ENCODE data around the gene IGSF1.

Gene IGSF1

GRCh38 chrX:131288738-131289511 lies at the start of gene IGSF1:
IGSF1 (minus strand) TSS chrX:131289306; CDS start chrX:131286674, 2,632 bp downstream.
- DNase-seq: no peak

GRCh38 chrX:131332331-131332730 lies 43.2 kb upstream of the IGSF1 start:
- DNase-seq: no peak

- DNase-seq: no peak
These were observed 42.0 kb upstream of the IGSF1 start for GRCh38 chrX:131331152-131331551.

GRCh38 chrX:131330735-131331134 lies 41.6 kb upstream of the IGSF1 start:
- DNase-seq: no peak

GRCh38 chrX:131322651-131323050 lies 33.5 kb upstream of the IGSF1 start:
- DNase-seq: no peak

GRCh38 chrX:131317326-131317725 lies 28.2 kb upstream of the IGSF1 start:
- DNase-seq: no peak

GRCh38 chrX:131316260-131316659 lies 27.2 kb upstream of the IGSF1 start:
- DNase-seq: no peak

- no peak for DNase-seq
These were observed 19.9 kb upstream of the IGSF1 start for GRCh38 chrX:131308980-131309379.

- DNase-seq: no peak
These were observed 17.5 kb upstream of the IGSF1 start for GRCh38 chrX:131306601-131307000.

GRCh38 chrX:131305926-131306325 lies 16.8 kb upstream of the IGSF1 start:
- no peak for DNase-seq

- DNase-seq: no peak
These were observed 13.6 kb upstream of the IGSF1 start for GRCh38 chrX:131302701-131303100.

- no peak for DNase-seq
These were observed 12.0 kb upstream of the IGSF1 start for GRCh38 chrX:131301155-131301554.

- no peak for DNase-seq
These were observed 9.7 kb upstream of the IGSF1 start for GRCh38 chrX:131298846-131299245.

- no peak for DNase-seq
These were observed 8.9 kb upstream of the IGSF1 start for GRCh38 chrX:131298036-131298435.

- DNase-seq: no peak
These were observed 421 bp upstream of the IGSF1 start for GRCh38 chrX:131289527-131289926.

GRCh38 chrX:131288188-131288587 lies 918 bp downstream of the IGSF1 start:
- DNase-seq: no peak

GRCh38 chrX:131287560-131288179 lies 1.4 kb downstream of the IGSF1 start:
- no peak for DNase-seq

GRCh38 chrX:131279617-131280016 lies 9.5 kb downstream of the IGSF1 start:
- DNase-seq: no peak

GRCh38 chrX:131279197-131279596 lies 9.9 kb downstream of the IGSF1 start:
- DNase-seq: no peak

GRCh38 chrX:131277543-131278136 lies 11.5 kb downstream of the IGSF1 start:
- DNase-seq: no peak

GRCh38 chrX:131273011-131273410 lies 16.1 kb downstream of the IGSF1 start:
- no peak for DNase-seq

- DNase-seq: no peak
These were observed 17.3 kb downstream of the IGSF1 start for GRCh38 chrX:131271826-131272225.

- no peak for DNase-seq
These were observed 17.8 kb downstream of the IGSF1 start for GRCh38 chrX:131271274-131271673.

- DNase-seq: no peak
These were observed 19.0 kb downstream of the IGSF1 start for GRCh38 chrX:131270080-131270479.

Data from CD4-positive, alpha-beta T cell treated with Interferon alpha-2 for 1 hour (primary cell).